ENCODE data around the gene LDB3.

GRCh38 chr10:86734207-86734988, 66.1 kb downstream of the LDB3 start:
- no peak for TF ChIP-seq CTCF (IDR thresholded peaks at IDR 0.05)
- TF ChIP-seq POLR2A (IDR thresholded peaks at IDR 0.05) = no peak
